Measurements from ENCODE around the gene HMX3.
"Not testable (repeated sequence)": the region's sequence is repeated elsewhere in the genome, so short reads cannot be mapped to it uniquely, and the experiment has no call there.

The HMX3 gene

GRCh38 chr10:123160311-123160980, 24.7 kb downstream of the HMX3 start:
- H3K4me3 ChIP-seq (ENCODE audit: low read length): peak overlapping the region; percentile 26
- DNase-seq (ENCODE audit: low read depth, low spot score): peak; percentile 88

- DNase-seq (ENCODE audit: low read depth, low spot score): no peak
- H3K4me3 ChIP-seq (ENCODE audit: low read length): no peak overlapping the region
These were observed 28.5 kb downstream of the HMX3 start for GRCh38 chr10:123164319-123164718.

GRCh38 chr10:123165445-123166072, 29.8 kb downstream of the HMX3 start:
- no peak for DNase-seq (ENCODE audit: low read depth, low spot score)
- no peak overlapping the region for H3K4me3 ChIP-seq (ENCODE audit: low read length)

GRCh38 chr10:123166618-123167017, 30.8 kb downstream of the HMX3 start:
- H3K4me3 ChIP-seq (ENCODE audit: low read length): no peak overlapping the region
- no peak for DNase-seq (ENCODE audit: low read depth, low spot score)

- H3K4me3 ChIP-seq (ENCODE audit: low read length): no peak overlapping the region
- DNase-seq (ENCODE audit: low read depth, low spot score): no peak
These were observed 35.2 kb downstream of the HMX3 start for GRCh38 chr10:123170961-123171360.

- DNase-seq (ENCODE audit: low read depth, low spot score): not testable (repeated sequence)
These were observed 35.8 kb downstream of the HMX3 start for GRCh38 chr10:123171616-123172015.

GRCh38 chr10:123175389-123176387, 39.9 kb downstream of the HMX3 start:
- DNase-seq (ENCODE audit: low read depth, low spot score): no peak
- H3K4me3 ChIP-seq (ENCODE audit: low read length): no peak overlapping the region

More at GRCh38 chr10:123171616-123172015, 35.8 kb downstream of the HMX3 start:
- H3K4me3 ChIP-seq (ENCODE audit: low read length): not testable (repeated sequence)

- not testable (repeated sequence) for DNase-seq (ENCODE audit: low read depth, low spot score); H3K4me3 ChIP-seq (ENCODE audit: low read length)
These were observed 42.6 kb downstream of the HMX3 start for GRCh38 chr10:123178390-123178789.

GRCh38 chr10:123180101-123181090, 44.6 kb downstream of the HMX3 start:
- no peak for DNase-seq (ENCODE audit: low read depth, low spot score)

GRCh38 chr10:123183724-123184123, 48.0 kb downstream of the HMX3 start:
- no peak overlapping the region for H3K4me3 ChIP-seq (ENCODE audit: low read length)
- DNase-seq (ENCODE audit: low read depth, low spot score): no peak

More at GRCh38 chr10:123180101-123181090, 44.6 kb downstream of the HMX3 start:
- H3K4me3 ChIP-seq (ENCODE audit: low read length): no peak overlapping the region

GRCh38 chr10:123187781-123188180, 52.0 kb downstream of the HMX3 start:
- DNase-seq (ENCODE audit: low read depth, low spot score): no peak

More at GRCh38 chr10:123187781-123188180, 52.0 kb downstream of the HMX3 start:
- no peak overlapping the region for H3K4me3 ChIP-seq (ENCODE audit: low read length)

Data from Jurkat, Clone E6-1 (cell line).